22Rv1 (cell line): Measurements from ENCODE around the gene ZNF683.

Experiments
- CTCF ChIP-seq: fragments of 450-650 bp; IDR thresholded peaks from 2 replicates; pipeline ENCODE4 v1.5.1; 2017; ENCODE audit warnings: mild to moderate bottlenecking
- ZFX ChIP-seq: fragments of 450-650 bp; IDR thresholded peaks from 2 replicates; pipeline ENCODE4 v1.6.1; 2017; ENCODE audit warnings: antibody characterized with exemption, borderline replicate concordance

DNA sequence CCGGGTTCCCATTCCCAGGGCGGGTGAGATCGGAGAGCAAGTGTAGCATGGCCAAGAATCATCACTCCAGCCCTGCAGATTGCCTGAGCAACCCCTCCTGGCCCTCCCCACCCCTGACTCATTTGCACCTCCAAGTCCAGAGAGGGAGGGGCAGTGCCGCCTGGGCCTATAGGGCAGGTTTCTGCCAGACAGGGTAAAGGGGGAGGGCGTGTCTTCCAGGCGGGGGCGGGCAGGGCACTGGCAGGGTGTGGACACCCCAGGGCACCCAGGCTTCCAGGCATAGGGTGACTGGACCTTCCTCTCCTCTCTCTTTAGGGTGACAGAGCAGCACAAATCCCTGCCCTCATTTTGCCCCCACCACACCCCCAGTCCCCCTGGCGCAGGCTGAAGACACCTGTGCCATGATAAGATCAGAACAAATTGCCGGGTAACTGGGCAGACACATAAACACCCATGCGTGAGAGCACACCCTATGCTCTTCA, 15.4 kb downstream of the ZNF683 start:
- TF ChIP-seq CTCF = no peak
- no peak for TF ChIP-seq ZFX
